Measurements from ENCODE around the gene VAMP1. TPM values are rescaled to one million over a fixed set of nuclear protein-coding genes. Genes with fewer than 3 reads are reported as not detected.

The VAMP1 gene
- total RNA-seq (2022; extraction: Qiagen RNA extraction; ENCODE audit: low read depth), result 9.8 to 12.0 TPM (median 11.0 TPM) in 5 replicates

GRCh38 chr12:6470375-6471163, at the start of gene VAMP1:
VAMP1 (minus strand) TSS chr12:6470677; CDS start chr12:6470531, 146 bp downstream.

GRCh38 chr12:6493497-6494257, 23.2 kb upstream of the VAMP1 start, which contains the start of gene NCAPD2:
NCAPD2 (plus strand) TSS chr12:6494102; CDS start chr12:6495099, 997 bp downstream.

GRCh38 chr12:6492838-6493496, 22.5 kb upstream of the VAMP1 start, which contains the start of gene MRPL51:
MRPL51 (minus strand) TSS chr12:6493262; CDS start chr12:6493136, 126 bp downstream.

GRCh38 chr12:6451348-6452244, 18.9 kb downstream of the VAMP1 start, which contains the start of gene TAPBPL:
TAPBPL (plus strand) TSS chr12:6452042; CDS start chr12:6452249, 207 bp downstream.

GRCh38 chr12:6444704-6445688, 25.5 kb downstream of the VAMP1 start, which contains the start of gene CD27:
CD27 (plus strand) TSS chr12:6444955; CDS start chr12:6445096, 141 bp downstream.

Other genes with a start within 250 kb of the VAMP1 start
- 0.23 to 0.64 TPM (median 0.38 TPM) in 5 replicates for gene PLEKHG6, start 160.0 kb downstream of the VAMP1 start, total RNA-seq (2022; extraction: Qiagen RNA extraction; ENCODE audit: low read depth)
- 393 to 727 TPM (median 502 TPM) in 5 replicates for gene TNFRSF1A, start 128.6 kb downstream of the VAMP1 start, total RNA-seq (2022; extraction: Qiagen RNA extraction; ENCODE audit: low read depth)
- gene SCNN1A, start 95.1 kb downstream of the VAMP1 start, total RNA-seq (2022; extraction: Qiagen RNA extraction; ENCODE audit: low read depth), result 12.4 to 15.8 TPM (median 13.7 TPM) in 5 replicates
- 190 to 234 TPM (median 229 TPM) in 5 replicates for gene LTBR, start 86.5 kb downstream of the VAMP1 start, total RNA-seq (2022; extraction: Qiagen RNA extraction; ENCODE audit: low read depth)
- not detected in 5 replicates for gene CD27, start 25.7 kb downstream of the VAMP1 start, total RNA-seq (2022; extraction: Qiagen RNA extraction; ENCODE audit: low read depth)
- gene TAPBPL, start 18.6 kb downstream of the VAMP1 start, total RNA-seq (2022; extraction: Qiagen RNA extraction; ENCODE audit: low read depth), result 3.3 to 4.7 TPM (median 3.8 TPM) in 5 replicates
- gene MRPL51, start 22.6 kb upstream of the VAMP1 start, total RNA-seq (2022; extraction: Qiagen RNA extraction; ENCODE audit: low read depth), result 293 to 351 TPM (median 319 TPM) in 5 replicates
- gene NCAPD2, start 23.4 kb upstream of the VAMP1 start, total RNA-seq (2022; extraction: Qiagen RNA extraction; ENCODE audit: low read depth), result 49.8 to 66.2 TPM (median 58.4 TPM) in 5 replicates
- 6,831 to 9,120 TPM (median 8,658 TPM) in 5 replicates for gene GAPDH, start 63.8 kb upstream of the VAMP1 start, total RNA-seq (2022; extraction: Qiagen RNA extraction; ENCODE audit: low read depth)
- gene IFFO1, start 85.4 kb upstream of the VAMP1 start, total RNA-seq (2022; extraction: Qiagen RNA extraction; ENCODE audit: low read depth), result 1.9 to 3.4 TPM (median 2.1 TPM) in 5 replicates
- gene NOP2, start 97.6 kb upstream of the VAMP1 start, total RNA-seq (2022; extraction: Qiagen RNA extraction; ENCODE audit: low read depth), result 96.4 to 107 TPM (median 104 TPM) in 5 replicates
- gene CHD4, start 136.7 kb upstream of the VAMP1 start, total RNA-seq (2022; extraction: Qiagen RNA extraction; ENCODE audit: low read depth), result 64.0 to 70.4 TPM (median 64.3 TPM) in 5 replicates
- gene LPAR5, start 165.3 kb upstream of the VAMP1 start, total RNA-seq (2022; extraction: Qiagen RNA extraction; ENCODE audit: low read depth), result 0.55 to 0.97 TPM (median 0.65 TPM) in 5 replicates
- gene ACRBP, start 176.8 kb upstream of the VAMP1 start, total RNA-seq (2022; extraction: Qiagen RNA extraction; ENCODE audit: low read depth), result 0.19 to 0.24 TPM (median 0.19 TPM) in 3 of 5 replicates, not detected in the others
- 11.2 to 16.5 TPM (median 14.6 TPM) in 5 replicates for gene ING4, start 192.4 kb upstream of the VAMP1 start, total RNA-seq (2022; extraction: Qiagen RNA extraction; ENCODE audit: low read depth)
- gene ZNF384, start 218.7 kb upstream of the VAMP1 start, total RNA-seq (2022; extraction: Qiagen RNA extraction; ENCODE audit: low read depth), result 50.8 to 60.2 TPM (median 56.8 TPM) in 5 replicates
- gene PIANP, start 230.1 kb upstream of the VAMP1 start, total RNA-seq (2022; extraction: Qiagen RNA extraction; ENCODE audit: low read depth), result 0.95 to 1.5 TPM (median 0.97 TPM) in 5 replicates